CD14-positive monocyte (primary cell): Measurements from ENCODE around the gene CCNO. TPM values are rescaled to one million over a fixed set of nuclear protein-coding genes. Genes with fewer than 3 reads are reported as not detected.

Experiments
- DNase-seq, 3 donors: peaks; one replicate each; pipeline ENCODE4 v3.0.0-alpha.2; 2011 to 2022
- H2AFZ ChIP-seq: 2 replicates; pipeline ENCODE4 v1.6.0; 2012; ENCODE audit warnings: mild to moderate bottlenecking, low read depth, low read length, inconsistent platforms; ENCODE audit not compliant: insufficient read depth, poor library complexity, severe bottlenecking
- H3K27ac ChIP-seq, 2 donors: 1 replicate in 1 of 2; 2 replicates in 1 of 2; pipeline ENCODE4 v1.5.1; 2012 to 2013; ENCODE audit warnings: low read length in 2 of 2, control low read depth in 1 of 2, inconsistent platforms in 1 of 2, low read depth in 1 of 2, mild to moderate bottlenecking in 1 of 2
- H3K27me3 ChIP-seq, 2 donors: one replicate each; pipeline versions ENCODE4 v1.6.0 to v1.6.1; 2011 to 2013; ENCODE audit warnings: low read length in 2 of 2; ENCODE audit not compliant: control insufficient read depth in 2 of 2, insufficient read depth in 2 of 2
- H3K36me3 ChIP-seq, 2 donors: replicated peaks in 1 of 2; 1 replicate in 1 of 2; 2 replicates in 1 of 2; pipeline versions ENCODE4 v1.5.1 to v1.6.1; 2012 to 2013; ENCODE audit warnings: low read length in 2 of 2, control low read depth in 1 of 2, inconsistent platforms in 1 of 2, mild to moderate bottlenecking in 1 of 2; ENCODE audit not compliant: insufficient read depth in 2 of 2, control insufficient read depth in 1 of 2
- H3K4me1 ChIP-seq, 2 donors: 1 replicate in 1 of 2; 2 replicates in 1 of 2; pipeline versions ENCODE4 v1.5.1 to v1.6.1; 2012 to 2013; ENCODE audit warnings: low read length in 2 of 2, control low read depth in 1 of 2, inconsistent platforms in 1 of 2, mild to moderate bottlenecking in 1 of 2, moderate library complexity in 1 of 2; ENCODE audit not compliant: insufficient read depth in 2 of 2, control insufficient read depth in 1 of 2
- H3K4me2 ChIP-seq: replicated peaks from 2 replicates; pipeline ENCODE3; 2012; ENCODE audit warnings: low read length, moderate library complexity, mild to moderate bottlenecking; ENCODE audit not compliant: poor library complexity, severe bottlenecking; ENCODE audit errors: extremely low read depth
- H3K4me3 ChIP-seq, 3 experiments: fragments of 200-600 bp in 1 of 3; sonication (generic) in 1 of 3; replicated peaks in 1 of 3; 1 replicate in 2 of 3; 2 replicates in 1 of 3; pipeline ENCODE4 v1.5.1; 2011 to 2013; ENCODE audit warnings: low read length in 3 of 3, mild to moderate bottlenecking in 3 of 3, control low read depth in 2 of 3, low read depth in 2 of 3, inconsistent platforms in 1 of 3, moderate library complexity in 1 of 3
- H3K79me2 ChIP-seq: 2 replicates; pipeline ENCODE4 v1.6.0; 2012; ENCODE audit warnings: mild to moderate bottlenecking, control low read depth, inconsistent platforms, low read length, moderate library complexity; ENCODE audit not compliant: insufficient read depth
- H3K9ac ChIP-seq: 2 replicates; pipeline ENCODE4 v1.6.0; 2017; ENCODE audit warnings: low read length, mild to moderate bottlenecking; ENCODE audit not compliant: insufficient read depth, poor library complexity, severe bottlenecking
- H3K9me3 ChIP-seq, 2 donors: replicated peaks in 1 of 2; 1 replicate in 1 of 2; 2 replicates in 1 of 2; pipeline versions ENCODE4 v1.5.1 to v1.6.1; 2012 to 2013; ENCODE audit warnings: low read length in 2 of 2, control low read depth in 1 of 2; ENCODE audit not compliant: control insufficient read depth in 1 of 2, insufficient read depth in 1 of 2
- H4K20me1 ChIP-seq: 2 replicates; pipeline ENCODE4 v1.6.0; 2012; ENCODE audit warnings: mild to moderate bottlenecking, low read length, control low read depth, moderate library complexity; ENCODE audit not compliant: insufficient read depth
- H3K27ac Mint-ChIP-seq, 7 donors: one replicate each; pipeline ENCODE4 v1.8.0; 2020; ENCODE audit warnings: mild to moderate bottlenecking in 7 of 7, mixed read lengths in 7 of 7, moderate library complexity in 6 of 7, inconsistent platforms in 2 of 7
- H3K27me3 Mint-ChIP-seq, 3 donors: one replicate each; pipeline ENCODE4 v1.8.0; 2021 to 2022; ENCODE audit warnings: low read depth in 3 of 3, mild to moderate bottlenecking in 3 of 3, mixed read lengths in 3 of 3, moderate library complexity in 3 of 3, inconsistent platforms in 1 of 3
- H3K36me3 Mint-ChIP-seq, 2 donors: one replicate each; pipeline ENCODE4 v1.8.0; 2020; ENCODE audit warnings: mixed read lengths in 2 of 2, inconsistent platforms in 1 of 2, mild to moderate bottlenecking in 1 of 2
- H3K4me1 Mint-ChIP-seq: one replicate; pipeline ENCODE4 v1.8.0; 2020; ENCODE audit warnings: mild to moderate bottlenecking, mixed read lengths
- H3K4me3 Mint-ChIP-seq, 2 donors: one replicate each; pipeline ENCODE4 v1.8.0; 2020; ENCODE audit warnings: mild to moderate bottlenecking in 2 of 2, mixed read lengths in 2 of 2, moderate library complexity in 1 of 2
- H3K9me3 Mint-ChIP-seq, 7 donors: one replicate each; pipeline ENCODE4 v1.8.0; 2020 to 2022; ENCODE audit warnings: mixed read lengths in 7 of 7, mild to moderate bottlenecking in 6 of 7, moderate library complexity in 6 of 7, inconsistent platforms in 2 of 7
- CTCF ChIP-seq: fragments of 200-600 bp; IDR thresholded peaks from one replicate; pipeline ENCODE4 v1.8.0; 2022; ENCODE audit warnings: antibody characterized with exemption, mild to moderate bottlenecking
- WGBS: methylation state at CpG from one replicate; pipeline ENCODE4 v1.1.5; 2013; ENCODE audit warnings: missing lambda C conversion rate; ENCODE audit not compliant: insufficient coverage; 5-methylcytosine and 5-hydroxymethylcytosine counted together
- intact Hi-C, 2 donors: fragments of 100-400 bp; cut with micrococcal nuclease; formaldehyde crosslinking; loops; one replicate each; pipeline versions ENCODE4 v1.15.0 to v1.15.1; 2023
- polyA plus RNA-seq, 3 donors: library from polyadenylated mRNA; depleted of rRNA in 1 of 3; unstranded in 2 of 3; stranded (reverse) in 1 of 3; fragments of 300-500 nt in 2 of 3; fragments of >200 nt in 1 of 3; fragmentation: Illumina TruSeq in 2 of 3; gene quantifications; 1 replicate in 2 of 3; 2 replicates in 1 of 3; pipeline ENCODE4 v1.2.3, GENCODE V29; 2012 to 2021

The CCNO gene
- polyA plus RNA-seq, 3 donors, result 0.05 TPM; not detected in 2

- no peak overlapping the region for H3K4me2 ChIP-seq
- no peak for TF ChIP-seq CTCF
- H3K4me1 ChIP-seq, result no peaks in the 10 kb centered on the region
- H3K79me2 ChIP-seq, result no peaks in the 10 kb centered on the region
- no peaks in the 10 kb centered on the region for H3K9me3 ChIP-seq
- Mint-ChIP-seq H3K27ac (no peak overlapping the region), H3K4me1 (no peaks in the 10 kb centered on the region), H3K27me3 (no peaks in the 10 kb centered on the region), H3K4me3 (no peak overlapping the region), H3K36me3 (peaks cover 88 to 91% of the 10 kb centered on the region in 2 donors), H3K9me3 (no peaks in the 10 kb centered on the region)
- no peak overlapping the region for H3K27ac ChIP-seq
- no peaks in the 10 kb centered on the region for H4K20me1 ChIP-seq
- WGBS, result no CpG with 5 or more reads among the region's 1 CpG
- no peak overlapping the region for H2AFZ ChIP-seq
- intact Hi-C loops, result no loop called here
- peaks cover 91 to 98% of the 10 kb centered on the region in 2 donors for H3K36me3 ChIP-seq
- no peaks in the 10 kb centered on the region for H3K27me3 ChIP-seq
- H3K9ac ChIP-seq, result no peak overlapping the region
- no peak for DNase-seq
- no peak overlapping the region for H3K4me3 ChIP-seq
Measured at GRCh38 chr5:55276771-55277170, 43.4 kb upstream of the CCNO start.

DNA sequence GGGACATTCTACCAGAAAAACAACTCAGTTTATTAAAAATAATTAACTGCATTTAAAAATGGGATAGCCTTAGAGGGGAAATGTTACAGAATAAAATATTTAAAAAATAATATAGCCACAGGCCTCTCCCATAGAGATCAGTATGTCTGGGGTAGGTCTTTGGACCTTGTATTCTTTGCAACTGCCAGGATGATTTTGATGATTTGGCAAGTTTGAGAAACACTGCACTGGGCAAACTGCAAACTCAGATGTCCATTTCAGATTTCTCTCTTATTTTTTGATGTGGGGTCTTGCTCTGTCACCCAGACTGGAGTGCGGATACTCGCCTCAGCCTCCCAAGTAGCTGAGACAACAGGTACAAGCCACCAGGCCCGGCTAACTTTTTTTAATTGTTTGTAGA is 24.9 kb upstream of the CCNO start:
- peaks cover 76 to 82% of the 10 kb centered on the region in 2 donors for H3K36me3 Mint-ChIP-seq
- H3K9me3 Mint-ChIP-seq, result no peaks in the 10 kb centered on the region
- Histone ChIP-seq H3K27ac (no peak overlapping the region), H3K79me2 (no peaks in the 10 kb centered on the region), H3K36me3 (peaks cover 80 to 93% of the 10 kb centered on the region in 2 donors), H4K20me1 (no peaks in the 10 kb centered on the region), H3K9ac (no peak overlapping the region), H3K4me3 (no peak overlapping the region), H3K4me1 (no peaks in the 10 kb centered on the region), H2AFZ (no peak overlapping the region), H3K9me3 (no peaks in the 10 kb centered on the region), H3K4me2 (no peak overlapping the region), H3K27me3 (no peaks in the 10 kb centered on the region)
- DNase-seq, result no peak
- H3K4me3 Mint-ChIP-seq, result no peak overlapping the region
- H3K4me1 Mint-ChIP-seq, result no peaks in the 10 kb centered on the region
- no peaks in the 10 kb centered on the region for H3K27me3 Mint-ChIP-seq
- no peak overlapping the region for H3K27ac Mint-ChIP-seq
- intact Hi-C loops, result no loop called here
- 93% methylated on average over 3 of the region's 3 CpGs for WGBS
- no peak for TF ChIP-seq CTCF
